ENCODE measurements around the gene MRPL58. TPM values are rescaled to one million over a fixed set of nuclear protein-coding genes. Genes with fewer than 3 reads are reported as not detected.

Gene MRPL58
- total RNA-seq: 10 to 100 TPM in 2 of 3 donors, 1 to 10 TPM in 1; 9.0 to 15.7 (median 12.9) TPM
- total RNA-seq (2013): 26.2 TPM

- Mint-ChIP-seq H3K27ac (peak within 1 kb of the TSS; percentile 88 to 95), H3K27me3 (ENCODE audit: low read depth in 2 of 2) (no peaks in the 10 kb centered on the region), H3K4me3 (peak within 1 kb of the TSS; percentile 95), H3K9me3 (no peaks in the 10 kb centered on the region), H3K36me3 (no peaks in the 10 kb centered on the region), H3K4me1 (peaks cover 17 to 33% of the 10 kb centered on the region in 2 donors)
- WGBS (ENCODE audit: insufficient coverage): 4% methylated on average over 63 of the region's 63 CpGs
- ATAC-seq (peak; percentile 93 to 95 (median 95)), DNase-seq (peak; percentile 81 to 88)
- Histone ChIP-seq H3K36me3 (ENCODE audit: control insufficient read depth, insufficient read depth, low read length) (no peaks in the 10 kb centered on the region), H3K27ac (ENCODE audit: low read length) (peak within 1 kb of the TSS; percentile 82), H3K27me3 (ENCODE audit: control insufficient read depth, insufficient read depth, low read length) (no peaks in the 10 kb centered on the region), H3K4me1 (ENCODE audit: control insufficient read depth, insufficient read depth, low read length) (peaks cover 16% of the 10 kb centered on the region), H3K4me3 (ENCODE audit: low read length) (peak within 1 kb of the TSS; percentile 76), H3K9me3 (ENCODE audit: control insufficient read depth, insufficient read depth, low read length) (no peaks in the 10 kb centered on the region)
- intact Hi-C loops (cut with micrococcal nuclease): loop anchor here (2.0 kb wide), 2 partner anchors 34 to 52 kb away; partner anchors contain the start of genes ATP5PD and KCTD2
- peak; percentile 59 for TF ChIP-seq CTCF (IDR thresholded peaks at IDR 0.05)
These were observed at the start of gene MRPL58 for GRCh38 chr17:75012346-75013091. MRPL58 (plus strand) TSS chr17:75012670; CDS start chr17:75012687, 17 bp downstream.

- H3K4me3 Mint-ChIP-seq: no peak overlapping the region
- no peaks in the 10 kb centered on the region for H3K9me3 Mint-ChIP-seq
- peaks cover 0 to 4% of the 10 kb centered on the region in 2 donors for H3K4me1 Mint-ChIP-seq
- H3K27me3 Mint-ChIP-seq (ENCODE audit: low read depth in 2 of 2): peaks cover 6 to 7% of the 10 kb centered on the region in 2 donors
- Histone ChIP-seq H3K4me3 (ENCODE audit: low read length) (no peak overlapping the region), H3K36me3 (ENCODE audit: control insufficient read depth, insufficient read depth, low read length) (no peaks in the 10 kb centered on the region), H3K27me3 (ENCODE audit: control insufficient read depth, insufficient read depth, low read length) (no peaks in the 10 kb centered on the region), H3K4me1 (ENCODE audit: control insufficient read depth, insufficient read depth, low read length) (peaks cover 5% of the 10 kb centered on the region), H3K27ac (ENCODE audit: low read length) (no peak overlapping the region), H3K9me3 (ENCODE audit: control insufficient read depth, insufficient read depth, low read length) (no peaks in the 10 kb centered on the region)
- ATAC-seq (no peak), DNase-seq (no peak)
- intact Hi-C loops (cut with micrococcal nuclease): no loop called here
- 77% methylated on average over 12 of the region's 12 CpGs for WGBS (ENCODE audit: insufficient coverage)
- no peak overlapping the region for H3K27ac Mint-ChIP-seq
- no peak for TF ChIP-seq CTCF (IDR thresholded peaks at IDR 0.05)
- H3K36me3 Mint-ChIP-seq: no peaks in the 10 kb centered on the region
These were observed 48.8 kb upstream of the MRPL58 start for GRCh38 chr17:74963656-74964055.

- DNase-seq: no peak
- WGBS (ENCODE audit: insufficient coverage): 93% methylated on average over 12 of the region's 12 CpGs
- intact Hi-C loops (cut with micrococcal nuclease): no loop called here
These were observed 48.2 kb upstream of the MRPL58 start for GRCh38 chr17:74964246-74964761.

More at GRCh38 chr17:74964246-74964761, 48.2 kb upstream of the MRPL58 start:
- Histone ChIP-seq H3K27ac (ENCODE audit: low read length) (no peak overlapping the region), H3K4me3 (ENCODE audit: low read length) (no peak overlapping the region), H3K4me1 (ENCODE audit: control insufficient read depth, insufficient read depth, low read length) (peaks cover 5% of the 10 kb centered on the region), H3K9me3 (ENCODE audit: control insufficient read depth, insufficient read depth, low read length) (no peaks in the 10 kb centered on the region), H3K27me3 (ENCODE audit: control insufficient read depth, insufficient read depth, low read length) (no peaks in the 10 kb centered on the region), H3K36me3 (ENCODE audit: control insufficient read depth, insufficient read depth, low read length) (no peaks in the 10 kb centered on the region)
- Mint-ChIP-seq H3K9me3 (no peaks in the 10 kb centered on the region), H3K36me3 (no peaks in the 10 kb centered on the region), H3K27ac (no peak overlapping the region), H3K4me3 (no peak overlapping the region), H3K4me1 (peaks cover 0 to 4% of the 10 kb centered on the region in 2 donors), H3K27me3 (ENCODE audit: low read depth in 2 of 2) (peaks cover 6% of the 10 kb centered on the region in 2 donors)
- ATAC-seq: no peak
- TF ChIP-seq CTCF (IDR thresholded peaks at IDR 0.05): no peak

Data from natural killer cell (primary cell).